Colonic mucosa (tissue), 4 donors: ENCODE measurements around the gene EDRF1. TPM values are rescaled to one million over a fixed set of nuclear protein-coding genes. Genes with fewer than 3 reads are reported as not detected.

Source experiments
- DNase-seq: peaks from one replicate; pipeline ENCODE4 v3.0.0-alpha.2; 2020
- H3K27ac ChIP-seq: fragments of 200-600 bp; one replicate; pipeline ENCODE4 v1.8.0; 2021
- H3K27me3 ChIP-seq: fragments of 200-600 bp; one replicate; pipeline ENCODE4 v1.8.0; 2021
- H3K36me3 ChIP-seq: fragments of 200-600 bp; one replicate; pipeline ENCODE4 v1.8.0; 2021
- H3K4me1 ChIP-seq: fragments of 200-600 bp; one replicate; pipeline ENCODE4 v1.8.0; 2021; ENCODE audit warnings: mild to moderate bottlenecking
- H3K4me3 ChIP-seq: fragments of 200-600 bp; one replicate; pipeline ENCODE4 v1.8.0; 2021
- H3K9ac ChIP-seq, 2 donors: one replicate each; pipeline ENCODE4 v1.7.0; 2013; ENCODE audit warnings: control low read depth in 2 of 2, low read depth in 2 of 2, low read length in 2 of 2
- H3K9me3 ChIP-seq: fragments of 200-600 bp; one replicate; pipeline ENCODE4 v1.8.0; 2021
- intact Hi-C: fragments of 100-400 bp; cut with DNase I; formaldehyde crosslinking; loops from one replicate; pipeline ENCODE4 v1.14.1; 2022
- total RNA-seq, 2 donors: library from RNA; stranded (reverse); fragmentation: NEBNext Ultra II Directional in 1 of 2; extraction: Animal tissue kit (Norgen Biotek cat#: 25700) in 1 of 2; gene quantifications; one replicate each; pipeline ENCODE4 v1.2.1, GENCODE V29; 2021
- TF ChIP-seq, protein P1 (sequence below): fragments of 200-600 bp; IDR thresholded peaks from one replicate; pipeline ENCODE4 v1.8.0; 2022; ENCODE audit warnings: antibody characterized with exemption, mild to moderate bottlenecking
- donor health status: healthy.
- donor health status: DM: no; HTN: no; CAD: no.
- donor health status: DM: no; HTN: no; CAD: no.

Gene EDRF1
- total RNA-seq, 2 donors from 2014 or later: 16.4 to 20.4 TPM

DNA sequence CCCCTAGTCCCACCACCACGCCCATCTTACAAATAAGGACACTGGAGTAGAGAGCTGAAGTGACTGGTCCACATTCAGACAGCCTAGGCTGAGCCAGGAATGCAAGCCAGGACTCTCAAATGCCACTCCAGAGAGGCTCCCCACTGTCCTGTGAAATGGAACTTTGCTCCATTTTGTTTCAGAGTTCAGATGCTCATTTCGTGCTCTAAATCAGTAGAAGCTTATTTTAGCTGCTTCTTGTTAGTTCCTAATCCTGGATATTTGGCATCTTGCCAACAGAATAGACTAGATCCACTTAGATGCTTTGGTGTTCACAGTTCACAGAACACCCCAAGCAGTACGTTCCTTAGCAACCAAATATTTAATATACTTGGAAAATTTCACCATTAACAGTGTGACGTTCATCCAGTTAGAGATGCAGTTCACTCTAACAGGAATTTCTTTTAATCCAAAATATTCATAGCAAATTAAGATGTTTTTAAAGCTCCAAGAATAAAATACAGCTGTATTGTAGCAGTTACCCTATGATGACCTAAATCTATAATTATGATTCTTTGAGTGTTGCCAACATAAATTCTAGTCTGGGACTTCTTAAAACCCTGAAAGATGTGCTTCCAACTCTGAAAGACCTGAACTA is 48.8 kb downstream of the EDRF1 start:
- TF ChIP-seq, protein P1, sequence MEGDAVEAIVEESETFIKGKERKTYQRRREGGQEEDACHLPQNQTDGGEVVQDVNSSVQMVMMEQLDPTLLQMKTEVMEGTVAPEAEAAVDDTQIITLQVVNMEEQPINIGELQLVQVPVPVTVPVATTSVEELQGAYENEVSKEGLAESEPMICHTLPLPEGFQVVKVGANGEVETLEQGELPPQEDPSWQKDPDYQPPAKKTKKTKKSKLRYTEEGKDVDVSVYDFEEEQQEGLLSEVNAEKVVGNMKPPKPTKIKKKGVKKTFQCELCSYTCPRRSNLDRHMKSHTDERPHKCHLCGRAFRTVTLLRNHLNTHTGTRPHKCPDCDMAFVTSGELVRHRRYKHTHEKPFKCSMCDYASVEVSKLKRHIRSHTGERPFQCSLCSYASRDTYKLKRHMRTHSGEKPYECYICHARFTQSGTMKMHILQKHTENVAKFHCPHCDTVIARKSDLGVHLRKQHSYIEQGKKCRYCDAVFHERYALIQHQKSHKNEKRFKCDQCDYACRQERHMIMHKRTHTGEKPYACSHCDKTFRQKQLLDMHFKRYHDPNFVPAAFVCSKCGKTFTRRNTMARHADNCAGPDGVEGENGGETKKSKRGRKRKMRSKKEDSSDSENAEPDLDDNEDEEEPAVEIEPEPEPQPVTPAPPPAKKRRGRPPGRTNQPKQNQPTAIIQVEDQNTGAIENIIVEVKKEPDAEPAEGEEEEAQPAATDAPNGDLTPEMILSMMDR: no peak
- Histone ChIP-seq H3K27me3 (no peaks in the 10 kb centered on the region), H3K27ac (no peak overlapping the region), H3K9me3 (no peaks in the 10 kb centered on the region), H3K4me3 (no peak overlapping the region), H3K9ac (no peak overlapping the region), H3K4me1 (no peaks in the 10 kb centered on the region), H3K36me3 (no peaks in the 10 kb centered on the region)
- intact Hi-C loops: no loop called here
- no peak for DNase-seq

DNA sequence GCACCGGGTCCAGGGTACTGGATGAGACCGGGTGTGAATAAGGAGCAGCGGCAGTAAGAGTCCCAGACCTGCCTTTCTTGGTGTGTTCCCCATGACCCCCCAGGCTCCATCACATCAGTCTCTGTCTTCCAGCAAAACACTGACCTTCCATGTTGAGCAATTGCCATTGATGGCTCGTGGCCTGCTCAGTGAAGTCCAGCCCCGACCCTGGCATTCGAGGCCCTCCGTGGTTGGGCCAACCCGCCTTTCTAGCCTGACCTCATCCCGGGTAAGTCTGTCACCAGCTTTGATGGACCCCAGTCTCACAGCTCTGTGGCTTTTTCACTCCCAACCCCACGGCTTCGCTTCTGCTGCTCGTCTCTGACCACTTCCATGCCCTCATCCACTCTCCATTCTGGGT is 49.7 kb downstream of the EDRF1 start:
- intact Hi-C loops: no loop called here
- Histone ChIP-seq H3K4me3 (no peak overlapping the region), H3K27me3 (no peaks in the 10 kb centered on the region), H3K9me3 (no peaks in the 10 kb centered on the region), H3K36me3 (no peaks in the 10 kb centered on the region), H3K27ac (no peak overlapping the region), H3K4me1 (no peaks in the 10 kb centered on the region), H3K9ac (no peak overlapping the region)
- TF ChIP-seq, protein P1: no peak
- no peak for DNase-seq

DNA sequence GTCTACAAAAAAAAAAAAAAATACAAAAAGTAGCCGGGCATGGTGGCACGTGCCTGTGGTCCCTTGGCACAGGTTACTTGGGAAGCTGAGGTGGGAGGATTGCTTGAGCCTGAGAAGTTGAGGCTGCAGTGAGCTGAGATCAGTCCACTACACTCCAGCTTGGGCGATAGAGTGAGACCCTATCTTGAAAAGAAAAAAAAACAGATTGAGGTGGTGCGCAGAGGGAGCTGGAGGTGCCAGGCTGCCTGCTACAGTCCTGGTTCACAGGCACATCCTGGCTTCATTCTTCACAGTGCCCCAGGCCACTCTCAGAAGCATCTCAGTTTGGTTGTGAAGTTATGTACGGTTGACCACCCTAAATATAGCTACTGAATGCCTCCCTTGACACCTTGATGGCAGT is 51.3 kb downstream of the EDRF1 start:
- TF ChIP-seq, protein P1: no peak
- intact Hi-C loops: no loop called here
- Histone ChIP-seq H3K36me3 (no peaks in the 10 kb centered on the region), H3K4me3 (no peak overlapping the region), H3K4me1 (no peaks in the 10 kb centered on the region), H3K9me3 (no peaks in the 10 kb centered on the region), H3K27me3 (no peaks in the 10 kb centered on the region), H3K9ac (no peak overlapping the region), H3K27ac (no peak overlapping the region)
- no peak for DNase-seq

DNA sequence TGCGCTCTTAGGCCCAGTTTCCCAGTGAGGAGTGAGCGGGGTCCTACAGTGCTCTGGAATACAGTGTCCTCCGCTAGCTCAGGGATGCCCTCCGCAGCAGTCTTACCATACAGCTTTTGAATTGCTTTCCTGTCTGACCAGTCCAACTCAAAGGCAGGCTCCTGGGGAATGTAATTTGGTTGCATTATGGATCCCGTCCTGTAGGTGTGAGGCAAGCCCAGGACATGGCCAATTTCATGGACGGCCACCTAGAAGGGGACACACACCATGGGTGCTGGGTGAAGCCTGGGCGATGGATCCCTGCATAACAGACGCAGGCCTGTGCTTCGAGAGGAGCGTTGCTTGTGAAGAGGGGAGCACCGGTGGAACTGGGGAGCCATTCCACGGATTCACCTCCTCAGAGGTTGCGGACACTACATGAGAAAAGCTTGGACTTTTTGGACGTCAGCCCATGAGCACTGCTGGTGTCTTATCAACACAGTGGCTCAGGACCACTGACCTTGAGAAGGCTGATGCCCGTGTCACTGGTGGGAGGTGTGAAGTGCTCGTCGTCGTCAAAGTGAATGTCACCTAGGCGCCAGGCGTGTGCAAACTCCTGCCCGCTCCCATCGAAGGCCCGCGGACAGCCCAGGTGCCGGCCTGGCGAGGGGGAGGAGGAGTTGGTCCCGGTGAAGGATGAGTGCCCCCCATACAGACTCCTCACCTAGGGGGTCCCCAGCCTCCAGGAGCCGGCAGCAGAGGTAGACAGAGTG is 52.8 kb downstream of the EDRF1 start:
- Histone ChIP-seq H3K4me1 (no peaks in the 10 kb centered on the region), H3K27ac (no peak overlapping the region), H3K4me3 (no peak overlapping the region), H3K9me3 (no peaks in the 10 kb centered on the region), H3K36me3 (no peaks in the 10 kb centered on the region), H3K27me3 (no peaks in the 10 kb centered on the region), H3K9ac (no peak overlapping the region)
- intact Hi-C loops: no loop called here
- DNase-seq: no peak
- TF ChIP-seq, protein P1: no peak

DNA sequence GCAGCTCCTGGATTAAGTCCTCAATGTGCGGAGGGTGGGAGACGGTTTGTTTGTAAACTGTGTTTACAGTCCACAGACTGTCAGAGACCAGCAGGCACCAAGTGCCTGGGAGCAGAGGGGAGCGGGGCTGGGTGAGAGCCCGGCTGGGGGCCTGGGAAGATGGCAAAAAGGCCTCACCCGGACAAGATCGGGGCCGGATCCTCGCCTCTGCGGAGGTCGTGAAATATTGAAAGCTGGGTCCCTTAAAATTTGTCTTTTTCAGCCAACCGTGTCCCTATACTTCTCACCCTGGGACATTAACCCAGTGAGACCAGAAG is 53.3 kb downstream of the EDRF1 start:
- intact Hi-C loops: no loop called here
- H3K9me3 ChIP-seq: no peaks in the 10 kb centered on the region
- TF ChIP-seq, protein P1: no peak
- no peak for DNase-seq
- H3K27me3 ChIP-seq: no peaks in the 10 kb centered on the region
- H3K36me3 ChIP-seq: no peaks in the 10 kb centered on the region
- no peak overlapping the region for H3K9ac ChIP-seq
- no peak overlapping the region for H3K27ac ChIP-seq
- H3K4me3 ChIP-seq: no peak overlapping the region
- H3K4me1 ChIP-seq: no peaks in the 10 kb centered on the region
